GM19468 (cell line): ENCODE measurements around the gene ZNF772.
"Not testable (repeated sequence)": the region's sequence is repeated elsewhere in the genome, so short reads cannot be mapped to it uniquely, and the experiment has no call there.

ENCODE experiments used
- ATAC-seq: cut with Tn5 transposase; IDR thresholded peaks from one replicate; pipeline ENCODE4 v1.9.1; 2021; ENCODE audit warnings: mild to moderate bottlenecking, moderate library complexity, moderate number of reproducible peaks; ENCODE audit not compliant: unreplicated experiment; ENCODE audit errors: extremely low read depth

The ZNF772 gene

GRCh38 chr19:57477191-57478008 is at the start of gene ZNF772:
TSS of gene ZNF772 (minus strand) at chr19:57477566. CDS start at chr19:57477309, 257 bp downstream.
- ATAC-seq = peak; percentile 71

GRCh38 chr19:57518021-57518420 is 40.7 kb upstream of the ZNF772 start:
- ATAC-seq = not testable (repeated sequence)

GRCh38 chr19:57515255-57515654 is 37.9 kb upstream of the ZNF772 start:
- no peak for ATAC-seq

- no peak for ATAC-seq
Observed at GRCh38 chr19:57512845-57513244, 35.5 kb upstream of the ZNF772 start.

- ATAC-seq = no peak
Observed at GRCh38 chr19:57511484-57511883, 34.1 kb upstream of the ZNF772 start.

GRCh38 chr19:57506163-57506562 is 28.8 kb upstream of the ZNF772 start:
- no peak for ATAC-seq

GRCh38 chr19:57500400-57500799 is 23.0 kb upstream of the ZNF772 start:
- ATAC-seq = not testable (repeated sequence)

GRCh38 chr19:57499680-57500395 is 22.5 kb upstream of the ZNF772 start, which contains the start of gene ZNF773:
TSS of gene ZNF773 (plus strand) at chr19:57499938. CDS start at chr19:57500081, 143 bp downstream.
- peak; percentile 86 for ATAC-seq

GRCh38 chr19:57499332-57499679 is 21.9 kb upstream of the ZNF772 start:
- not testable (repeated sequence) for ATAC-seq

- not testable (repeated sequence) for ATAC-seq
Observed at GRCh38 chr19:57488299-57488644, 10.9 kb upstream of the ZNF772 start.

- ATAC-seq = peak; percentile 79
Observed at GRCh38 chr19:57487477-57488298, 10.3 kb upstream of the ZNF772 start, which contains the start of gene ZNF419. TSS of gene ZNF419 (plus strand) at chr19:57487750. CDS start at chr19:57487951, 201 bp downstream.

GRCh38 chr19:57473646-57474045 is 3.7 kb downstream of the ZNF772 start:
- ATAC-seq = no peak

GRCh38 chr19:57466489-57466888 is 10.9 kb downstream of the ZNF772 start:
- ATAC-seq = no peak

GRCh38 chr19:57465680-57466381 is 11.5 kb downstream of the ZNF772 start:
- ATAC-seq = no peak

GRCh38 chr19:57452307-57452706 is 25.1 kb downstream of the ZNF772 start:
- no peak for ATAC-seq

- no peak for ATAC-seq
Observed at GRCh38 chr19:57443121-57443696, 34.2 kb downstream of the ZNF772 start.

GRCh38 chr19:57441979-57442752 is 35.2 kb downstream of the ZNF772 start:
- ATAC-seq = no peak

GRCh38 chr19:57438925-57439324 is 38.4 kb downstream of the ZNF772 start:
- no peak for ATAC-seq

- ATAC-seq = no peak
Observed at GRCh38 chr19:57437931-57438330, 39.4 kb downstream of the ZNF772 start.
